IMR-90 (cell line): Measurements from ENCODE around the gene PHF21B. TPM values are rescaled to one million over a fixed set of nuclear protein-coding genes. Genes with fewer than 3 reads are reported as not detected.

Experiments used
- ATAC-seq: fragments of 200-7000 bp; cut with Tn5 transposase; 2 replicates; pipeline ENCODE4 v1.9.1; 2020; ENCODE audit warnings: low read depth, mild to moderate bottlenecking, moderate library complexity
- BruUV-seq: library from RNA; stranded (reverse); fragments of 400-500 nt; replicated peaks from 2 replicates; lab custom pipeline; 2021; lab: Mats Ljungman, UMichigan
- CTCF ChIA-PET: fragments of 300-600 bp; formaldehyde crosslinking; extraction: SDS; loops from one replicate; lab custom pipeline; 2021; ENCODE audit warnings: antibody characterized with exemption; lab: Yijun Ruan, JAX
- POLR2A ChIA-PET: fragments of 300-600 bp; sonication (Branson Sonifier 250); formaldehyde crosslinking; loops from one replicate; lab custom pipeline; 2022; ENCODE audit warnings: antibody characterized with exemption; ENCODE audit not compliant: unreplicated experiment; lab: Charles Lee
- DNase-seq: peaks from one replicate; pipeline ENCODE4 v3.0.0; 2013
- H2AFZ ChIP-seq: replicated peaks from 2 replicates; pipeline ENCODE3; 2013; ENCODE audit warnings: low read length, mild to moderate bottlenecking; ENCODE audit not compliant: poor library complexity
- H2AK5ac ChIP-seq: 2 replicates; pipeline ENCODE4 v1.6.1; 2013; ENCODE audit warnings: low read depth, low read length, inconsistent platforms
- H2AK9ac ChIP-seq: replicated peaks from 2 replicates; pipeline ENCODE3; 2013; ENCODE audit warnings: mild to moderate bottlenecking, low read depth, low read length, moderate library complexity; ENCODE audit not compliant: poor library complexity
- H2BK120ac ChIP-seq: 2 replicates; pipeline ENCODE4 v1.6.1; 2013; ENCODE audit warnings: low read depth, low read length, inconsistent platforms
- H2BK15ac ChIP-seq: 3 replicates; pipeline ENCODE4 v1.6.1; 2013; ENCODE audit warnings: low read depth, low read length, inconsistent platforms
- H2BK20ac ChIP-seq: 2 replicates; pipeline ENCODE4 v1.6.1; 2013; ENCODE audit warnings: low read depth, mild to moderate bottlenecking, inconsistent platforms, low read length, moderate library complexity
- H2BK5ac ChIP-seq: 2 replicates; pipeline ENCODE4 v1.6.1; 2013; ENCODE audit warnings: mild to moderate bottlenecking, low read depth, low read length, inconsistent platforms; ENCODE audit not compliant: poor library complexity, severe bottlenecking
- H3K14ac ChIP-seq: replicated peaks from 2 replicates; pipeline ENCODE4 v1.6.1; 2013; ENCODE audit warnings: low read depth, low read length, inconsistent platforms
- H3K18ac ChIP-seq: 2 replicates; pipeline ENCODE4 v1.6.1; 2013; ENCODE audit warnings: low read depth, low read length, control low read depth
- H3K23ac ChIP-seq: 2 replicates; pipeline ENCODE4 v1.6.1; 2013; ENCODE audit warnings: low read depth, low read length, inconsistent platforms
- H3K27ac ChIP-seq: 2 replicates; pipeline ENCODE4 v1.5.1; 2013; ENCODE audit warnings: mild to moderate bottlenecking, control low read depth, low read length; ENCODE audit not compliant: insufficient read depth
- H3K27me3 ChIP-seq: 2 replicates; pipeline ENCODE4 v1.6.1; 2013; ENCODE audit warnings: low read length; ENCODE audit not compliant: control insufficient read depth, insufficient read depth
- H3K36me3 ChIP-seq: 2 replicates; pipeline ENCODE4 v1.6.1; 2013; ENCODE audit warnings: low read length, mixed read lengths; ENCODE audit not compliant: control insufficient read depth, insufficient read depth
- H3K4ac ChIP-seq: 2 replicates; pipeline ENCODE4 v1.6.1; 2013; ENCODE audit warnings: low read depth, low read length, inconsistent platforms
- H3K4me1 ChIP-seq: 2 replicates; pipeline ENCODE4 v1.6.1; 2013; ENCODE audit warnings: low read length, mixed read lengths; ENCODE audit not compliant: control insufficient read depth, insufficient read depth
- H3K4me2 ChIP-seq: 2 replicates; pipeline ENCODE4 v1.6.1; 2013; ENCODE audit warnings: low read depth, mild to moderate bottlenecking, control low read depth, low read length, moderate library complexity
- H3K4me3 ChIP-seq: 2 replicates; pipeline ENCODE4 v1.5.1; 2013; ENCODE audit warnings: low read depth, mild to moderate bottlenecking, control low read depth, low read length, moderate library complexity; ENCODE audit not compliant: insufficient read depth
- H3K56ac ChIP-seq: 2 replicates; pipeline ENCODE4 v1.6.1; 2013; ENCODE audit warnings: low read length, inconsistent platforms; ENCODE audit not compliant: insufficient read depth; ENCODE audit errors: extremely low read depth
- H3K79me1 ChIP-seq, 2 experiments: 2 replicates each; pipeline ENCODE4 v1.6.1; 2013; ENCODE audit warnings: low read length in 2 of 2, inconsistent platforms in 1 of 2, low read depth in 1 of 2
- H3K9ac ChIP-seq: 2 replicates; pipeline ENCODE4 v1.6.1; 2013; ENCODE audit warnings: low read depth, low read length, control low read depth
- H3K9me1 ChIP-seq: 2 replicates; pipeline ENCODE4 v1.6.1; 2013; ENCODE audit warnings: low read length, inconsistent platforms; ENCODE audit not compliant: insufficient read depth
- H3K9me3 ChIP-seq: 2 replicates; pipeline ENCODE4 v1.6.1; 2013; ENCODE audit warnings: low read length; ENCODE audit not compliant: control insufficient read depth, insufficient read depth
- H4K20me1 ChIP-seq: 2 replicates; pipeline ENCODE4 v1.6.1; 2013; ENCODE audit warnings: low read length, inconsistent platforms; ENCODE audit not compliant: insufficient read depth
- H4K5ac ChIP-seq: 2 replicates; pipeline ENCODE4 v1.6.1; 2013; ENCODE audit warnings: mild to moderate bottlenecking, low read depth, low read length, control low read depth
- H4K8ac ChIP-seq, 2 experiments: 2 replicates each; pipeline ENCODE4 v1.6.1; 2013; ENCODE audit warnings: low read depth in 2 of 2, low read length in 2 of 2, control low read depth in 1 of 2, inconsistent platforms in 1 of 2
- H4K91ac ChIP-seq: 2 replicates; pipeline ENCODE4 v1.6.1; 2013; ENCODE audit warnings: low read depth, low read length, inconsistent platforms; ENCODE audit not compliant: insufficient read depth
- BHLHE40 ChIP-seq: fragments of 150-350 bp; IDR thresholded peaks from 2 replicates; pipeline ENCODE4 v1.6.1; 2016; ENCODE audit warnings: mild to moderate bottlenecking, low read depth, low read length
- FOS ChIP-seq: fragments of 150-350 bp; IDR thresholded peaks from 2 replicates; pipeline ENCODE4 v1.6.1; 2016; ENCODE audit warnings: low read depth, low read length
- RAD21 ChIP-seq: IDR thresholded peaks from 2 replicates; pipeline ENCODE4 v1.6.1; 2012; ENCODE audit warnings: low read length, improper control_type of control experiment
- RCOR1 ChIP-seq: IDR thresholded peaks from 2 replicates; pipeline ENCODE4 v1.6.1; 2012; ENCODE audit warnings: mild to moderate bottlenecking, low read length, improper control_type of control experiment; ENCODE audit not compliant: insufficient replicate concordance
- SMC3 ChIP-seq: fragments of 150-350 bp; IDR thresholded peaks from 2 replicates; pipeline ENCODE4 v1.6.1; 2016; ENCODE audit warnings: low read depth, mild to moderate bottlenecking, antibody characterized with exemption, low read length, moderate library complexity
- WGBS, 2 experiments: methylation state at CpG; one replicate each; pipeline versions ENCODE4 v1.1.5 to v1.1.7; 2013; ENCODE audit warnings: missing lambda C conversion rate in 2 of 2; ENCODE audit not compliant: insufficient read length in 1 of 2; ENCODE audit errors: extremely low coverage in 2 of 2; 5-methylcytosine and 5-hydroxymethylcytosine counted together
- dilution Hi-C: fragments of 300-500 bp; cut with HindIII; formaldehyde crosslinking; loops from one replicate; pipeline ENCODE4 v1.14.3; 2018; ENCODE audit warnings: low sequenced_read_pairs; ENCODE audit not compliant: unreplicated experiment
- in situ Hi-C: fragments of 300-500 bp; cut with MboI; formaldehyde crosslinking; loops from 3 replicates; pipeline ENCODE4 v1.14.3; 2019; ENCODE audit warnings: low sequenced_read_pairs, inconsistent platforms, mixed read lengths
- intact Hi-C: fragments of 100-400 bp; cut with micrococcal nuclease; formaldehyde crosslinking; loops from 2 replicates; pipeline ENCODE4 v1.10.0; 2022
- polyA plus RNA-seq, 3 experiments: library from polyadenylated mRNA; depleted of rRNA; stranded (reverse); fragments of >200 nt; gene quantifications; 2 replicates each; pipeline ENCODE4 v1.2.3, GENCODE V29; 2012; ENCODE audit warnings: low replicate concordance in 1 of 3
- total RNA-seq: library from RNA; depleted of rRNA; stranded (reverse); fragments of >200 nt; gene quantifications from 2 replicates; pipeline ENCODE4 v1.2.3, GENCODE V29; 2012
- TF ChIP-seq, protein P1 (sequence below): conservative IDR thresholded peaks from 2 replicates; pipeline ENCODE4 v1.5.1; 2012; ENCODE audit warnings: mild to moderate bottlenecking, low read depth, low read length, improper control_type of control experiment
- TF ChIP-seq, protein P2 (sequence below): fragments of 150-350 bp; IDR thresholded peaks from 2 replicates; pipeline ENCODE4 v1.6.1; 2016; ENCODE audit warnings: low read depth, mild to moderate bottlenecking, low read length, moderate library complexity, borderline replicate concordance

PHF21B gene
- total and polyA plus RNA-seq, 2 of the 4 experiments (the other 2 are of a cell fraction) = 0.02 TPM; not detected in 1

DNA sequence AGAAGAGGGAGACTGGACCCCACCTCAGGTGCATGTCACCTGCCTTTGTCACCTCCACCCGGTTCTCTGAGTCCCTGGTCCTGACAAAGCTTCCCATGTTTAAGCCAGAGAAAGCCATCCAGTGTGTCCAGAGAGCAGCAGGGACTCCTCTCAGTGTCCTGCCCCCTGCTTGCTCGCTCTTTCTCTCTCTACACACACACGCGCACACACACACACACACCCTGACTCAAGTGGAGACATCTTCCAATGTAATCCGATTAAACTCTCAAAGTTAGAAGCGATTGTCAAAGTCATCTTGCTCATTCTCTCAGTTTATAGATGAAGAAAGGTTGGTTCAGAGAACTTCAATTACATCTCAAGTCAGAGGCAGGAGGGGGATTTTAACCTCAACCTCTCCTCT lies 19.7 kb upstream of the PHF21B start:
- Histone ChIP-seq H3K18ac (no peak overlapping the region), H3K79me1 (no peaks in the 10 kb centered on the region), H3K14ac (no peak overlapping the region), H2AFZ (no peak overlapping the region), H3K56ac (no peak overlapping the region), H2BK120ac (no peak overlapping the region), H3K27me3 (peaks cover 37% of the 10 kb centered on the region), H4K91ac (no peak overlapping the region), H3K9ac (no peak overlapping the region), H3K27ac (no peak overlapping the region), H3K4me2 (no peak overlapping the region), H2BK5ac (no peak overlapping the region), H3K23ac (no peak overlapping the region), H2BK15ac (no peak overlapping the region), H4K20me1 (no peaks in the 10 kb centered on the region), H3K9me1 (no peaks in the 10 kb centered on the region), H4K8ac (no peak overlapping the region), H3K9me3 (no peaks in the 10 kb centered on the region), H2AK9ac (no peak overlapping the region), H3K36me3 (no peaks in the 10 kb centered on the region), H3K4ac (no peak overlapping the region), H2BK20ac (no peak overlapping the region), H2AK5ac (no peak overlapping the region), H4K5ac (no peak overlapping the region), H3K4me3 (no peak overlapping the region), H3K4me1 (no peaks in the 10 kb centered on the region)
- 55% methylated on average over 1 of the region's 6 CpGs; no CpG with 5 or more reads in 1 of the 2 experiments for WGBS, 2 experiments
- no TSS peak for BruUV-seq
- CTCF ChIA-PET = no interaction called here
- ATAC-seq = no peak
- TF ChIP-seq, protein P1, sequence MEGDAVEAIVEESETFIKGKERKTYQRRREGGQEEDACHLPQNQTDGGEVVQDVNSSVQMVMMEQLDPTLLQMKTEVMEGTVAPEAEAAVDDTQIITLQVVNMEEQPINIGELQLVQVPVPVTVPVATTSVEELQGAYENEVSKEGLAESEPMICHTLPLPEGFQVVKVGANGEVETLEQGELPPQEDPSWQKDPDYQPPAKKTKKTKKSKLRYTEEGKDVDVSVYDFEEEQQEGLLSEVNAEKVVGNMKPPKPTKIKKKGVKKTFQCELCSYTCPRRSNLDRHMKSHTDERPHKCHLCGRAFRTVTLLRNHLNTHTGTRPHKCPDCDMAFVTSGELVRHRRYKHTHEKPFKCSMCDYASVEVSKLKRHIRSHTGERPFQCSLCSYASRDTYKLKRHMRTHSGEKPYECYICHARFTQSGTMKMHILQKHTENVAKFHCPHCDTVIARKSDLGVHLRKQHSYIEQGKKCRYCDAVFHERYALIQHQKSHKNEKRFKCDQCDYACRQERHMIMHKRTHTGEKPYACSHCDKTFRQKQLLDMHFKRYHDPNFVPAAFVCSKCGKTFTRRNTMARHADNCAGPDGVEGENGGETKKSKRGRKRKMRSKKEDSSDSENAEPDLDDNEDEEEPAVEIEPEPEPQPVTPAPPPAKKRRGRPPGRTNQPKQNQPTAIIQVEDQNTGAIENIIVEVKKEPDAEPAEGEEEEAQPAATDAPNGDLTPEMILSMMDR = no peak
- TF ChIP-seq RCOR1 = no peak
- TF ChIP-seq, protein P2, sequence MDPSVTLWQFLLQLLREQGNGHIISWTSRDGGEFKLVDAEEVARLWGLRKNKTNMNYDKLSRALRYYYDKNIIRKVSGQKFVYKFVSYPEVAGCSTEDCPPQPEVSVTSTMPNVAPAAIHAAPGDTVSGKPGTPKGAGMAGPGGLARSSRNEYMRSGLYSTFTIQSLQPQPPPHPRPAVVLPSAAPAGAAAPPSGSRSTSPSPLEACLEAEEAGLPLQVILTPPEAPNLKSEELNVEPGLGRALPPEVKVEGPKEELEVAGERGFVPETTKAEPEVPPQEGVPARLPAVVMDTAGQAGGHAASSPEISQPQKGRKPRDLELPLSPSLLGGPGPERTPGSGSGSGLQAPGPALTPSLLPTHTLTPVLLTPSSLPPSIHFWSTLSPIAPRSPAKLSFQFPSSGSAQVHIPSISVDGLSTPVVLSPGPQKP = no peak
- TF ChIP-seq SMC3 = no peak
- no peak for TF ChIP-seq BHLHE40
- TF ChIP-seq RAD21 = no peak
- no peak for TF ChIP-seq FOS
- dilution Hi-C loops (no loop called here), intact Hi-C loops (no loop called here), in situ Hi-C loops (no loop called here)
- POLR2A ChIA-PET = no interaction called here
- no peak for DNase-seq
